HEK293T (cell line): ENCODE measurements around the gene SAMD8.

ENCODE experiments used
- ELF4 ChIP-seq: fragments of 450-650 bp; IDR thresholded peaks from 2 replicates; pipeline ENCODE4 v1.6.1; 2017; ENCODE audit warnings: antibody characterized with exemption
- FOXK2 ChIP-seq: fragments of 450-650 bp; IDR thresholded peaks from 2 replicates; pipeline ENCODE4 v1.6.1; 2016; ENCODE audit warnings: mild to moderate bottlenecking
- FOXM1 ChIP-seq: fragments of 450-650 bp; IDR thresholded peaks from 2 replicates; pipeline ENCODE4 v1.6.1; 2017; ENCODE audit warnings: mild to moderate bottlenecking, borderline replicate concordance
- HDGF ChIP-seq: fragments of 450-650 bp; IDR thresholded peaks from 2 replicates; pipeline ENCODE4 v1.6.1; 2017; ENCODE audit warnings: antibody characterized with exemption, borderline replicate concordance

- TF ChIP-seq FOXM1 = no peak
- no peak for TF ChIP-seq HDGF
- TF ChIP-seq ELF4 = no peak
- TF ChIP-seq FOXK2 = no peak
Observed at GRCh38 chr10:75067272-75067671, 44.2 kb upstream of the SAMD8 start.
